ENCODE results near the gene CAPN3.

The CAPN3 gene

DNA sequence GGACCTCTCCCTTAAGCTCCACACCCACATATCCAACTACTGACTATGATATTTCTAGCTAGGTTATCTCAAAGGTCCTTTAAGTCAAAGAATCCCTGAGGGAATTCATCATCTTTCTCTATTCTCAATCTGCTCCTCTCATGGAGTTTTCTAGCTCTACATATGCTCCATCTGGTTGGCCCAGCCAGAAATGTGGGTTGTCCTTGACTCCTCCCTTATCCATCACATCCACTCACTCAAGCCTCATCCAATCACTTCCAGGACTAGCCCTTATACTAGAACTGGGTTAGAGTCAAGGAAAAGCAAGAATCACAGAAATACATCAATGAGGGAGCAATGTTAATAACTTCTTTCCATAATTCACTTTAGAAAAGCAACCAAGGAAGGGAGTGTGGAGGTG lies 86.2 kb downstream of the CAPN3 start:
- Histone ChIP-seq H3K36me3 (peaks cover 98% of the 10 kb centered on the region), H3K9me3 (no peaks in the 10 kb centered on the region), H3K4me3 (ENCODE audit: low read depth in 1 of 2, low read length in 1 of 2) (no peak overlapping the region), H3K27ac (no peak overlapping the region), H3K4me1 (ENCODE audit: control insufficient read depth in 1 of 2, insufficient read depth in 1 of 2, low read depth in 1 of 2, low read length in 1 of 2) (no peaks in the 10 kb centered on the region), H3K27me3 (no peaks in the 10 kb centered on the region)
- TF ChIP-seq, protein P1, sequence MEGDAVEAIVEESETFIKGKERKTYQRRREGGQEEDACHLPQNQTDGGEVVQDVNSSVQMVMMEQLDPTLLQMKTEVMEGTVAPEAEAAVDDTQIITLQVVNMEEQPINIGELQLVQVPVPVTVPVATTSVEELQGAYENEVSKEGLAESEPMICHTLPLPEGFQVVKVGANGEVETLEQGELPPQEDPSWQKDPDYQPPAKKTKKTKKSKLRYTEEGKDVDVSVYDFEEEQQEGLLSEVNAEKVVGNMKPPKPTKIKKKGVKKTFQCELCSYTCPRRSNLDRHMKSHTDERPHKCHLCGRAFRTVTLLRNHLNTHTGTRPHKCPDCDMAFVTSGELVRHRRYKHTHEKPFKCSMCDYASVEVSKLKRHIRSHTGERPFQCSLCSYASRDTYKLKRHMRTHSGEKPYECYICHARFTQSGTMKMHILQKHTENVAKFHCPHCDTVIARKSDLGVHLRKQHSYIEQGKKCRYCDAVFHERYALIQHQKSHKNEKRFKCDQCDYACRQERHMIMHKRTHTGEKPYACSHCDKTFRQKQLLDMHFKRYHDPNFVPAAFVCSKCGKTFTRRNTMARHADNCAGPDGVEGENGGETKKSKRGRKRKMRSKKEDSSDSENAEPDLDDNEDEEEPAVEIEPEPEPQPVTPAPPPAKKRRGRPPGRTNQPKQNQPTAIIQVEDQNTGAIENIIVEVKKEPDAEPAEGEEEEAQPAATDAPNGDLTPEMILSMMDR (IDR thresholded peaks at IDR 0.05) = no peak

DNA sequence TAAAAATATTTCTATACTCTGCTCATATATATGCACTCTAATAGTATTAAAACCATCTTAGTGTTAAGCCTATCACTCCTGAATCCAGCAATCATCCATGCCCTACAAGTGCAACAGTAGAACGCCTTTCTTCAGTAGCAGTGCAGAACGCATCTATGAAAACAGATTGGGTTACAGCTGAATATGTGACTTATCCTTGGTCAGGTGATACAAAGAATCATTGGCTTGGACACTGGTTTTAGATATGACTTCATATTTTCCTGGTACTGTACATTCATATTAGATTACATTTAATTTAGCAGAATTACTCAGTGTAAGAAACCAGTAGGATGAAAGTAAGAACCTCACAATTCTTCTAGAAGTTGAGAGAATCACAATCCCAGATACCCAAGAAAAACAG lies 88.3 kb downstream of the CAPN3 start:
- Histone ChIP-seq H3K4me1 (ENCODE audit: control insufficient read depth in 1 of 2, insufficient read depth in 1 of 2, low read depth in 1 of 2, low read length in 1 of 2) (no peaks in the 10 kb centered on the region), H3K36me3 (peaks cover 98% of the 10 kb centered on the region), H3K27ac (no peak overlapping the region), H3K4me3 (ENCODE audit: low read depth in 1 of 2, low read length in 1 of 2) (no peak overlapping the region), H3K9me3 (no peaks in the 10 kb centered on the region), H3K27me3 (no peaks in the 10 kb centered on the region)
- TF ChIP-seq, protein P1 (IDR thresholded peaks at IDR 0.05) = no peak

DNA sequence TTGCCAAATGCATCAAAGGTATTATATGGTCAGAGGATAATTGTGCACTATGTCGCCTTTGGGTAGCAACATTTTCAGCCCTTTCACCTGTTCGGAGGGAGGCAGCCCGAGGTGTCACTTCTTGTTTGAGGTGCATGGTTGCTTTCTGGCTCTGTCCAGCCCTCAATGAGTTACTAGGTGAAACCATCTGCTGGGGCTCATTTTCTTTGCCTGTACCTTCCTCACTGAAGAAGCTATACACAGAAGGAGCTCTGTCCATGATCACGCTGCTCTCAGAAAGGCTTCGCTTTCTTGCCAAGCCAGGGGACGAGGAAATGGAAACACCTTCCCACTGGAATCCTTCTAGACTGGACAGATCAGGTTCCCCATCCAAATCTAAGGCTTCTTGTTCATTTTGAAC lies 89.0 kb downstream of the CAPN3 start:
- Histone ChIP-seq H3K4me1 (ENCODE audit: control insufficient read depth in 1 of 2, insufficient read depth in 1 of 2, low read depth in 1 of 2, low read length in 1 of 2) (no peaks in the 10 kb centered on the region), H3K9me3 (no peaks in the 10 kb centered on the region), H3K27me3 (no peaks in the 10 kb centered on the region), H3K4me3 (ENCODE audit: low read depth in 1 of 2, low read length in 1 of 2) (no peak overlapping the region), H3K27ac (no peak overlapping the region), H3K36me3 (peaks cover 98% of the 10 kb centered on the region)
- TF ChIP-seq, protein P1 (IDR thresholded peaks at IDR 0.05) = no peak

DNA sequence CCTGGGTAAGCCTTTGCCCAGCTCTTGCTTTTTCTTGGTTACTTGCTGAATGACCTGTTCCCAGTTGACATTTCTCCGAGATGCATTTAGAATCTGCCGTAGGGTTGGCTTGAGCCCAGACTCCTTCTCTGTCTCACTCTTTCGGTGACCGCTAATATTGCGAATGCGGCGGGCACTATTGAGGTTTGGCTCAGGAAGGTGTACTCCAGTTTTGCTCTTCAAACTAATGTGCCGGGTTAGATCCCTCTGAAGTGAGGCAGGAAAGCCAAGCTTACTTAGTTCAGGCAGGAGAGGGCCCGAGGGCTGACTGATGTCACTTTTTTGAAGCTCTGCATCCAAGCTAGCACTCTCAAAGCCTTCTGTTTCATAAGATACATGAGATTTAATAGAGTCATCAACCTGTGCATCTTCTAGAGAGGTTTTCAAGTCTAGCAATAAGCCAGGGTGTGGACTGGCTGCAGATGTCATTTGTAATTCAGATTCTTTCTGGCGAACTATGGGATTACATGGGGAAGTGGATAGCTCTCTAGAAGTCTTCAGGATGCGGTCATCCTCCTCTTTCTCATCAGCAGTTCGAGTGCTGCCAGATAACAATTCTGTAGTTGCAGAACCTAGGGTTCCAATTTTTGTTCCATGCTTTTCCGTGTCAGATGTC lies 90.6 kb downstream of the CAPN3 start:
- no peak overlapping the region for H3K4me3 ChIP-seq (ENCODE audit: low read depth in 1 of 2, low read length in 1 of 2)
- H3K36me3 ChIP-seq = peaks cover 96% of the 10 kb centered on the region
- no peak overlapping the region for H3K27ac ChIP-seq
- no peaks in the 10 kb centered on the region for H3K27me3 ChIP-seq
- H3K4me1 ChIP-seq (ENCODE audit: control insufficient read depth in 1 of 2, insufficient read depth in 1 of 2, low read depth in 1 of 2, low read length in 1 of 2) = no peaks in the 10 kb centered on the region
- TF ChIP-seq, protein P1 (IDR thresholded peaks at IDR 0.05) = no peak
- H3K9me3 ChIP-seq = no peaks in the 10 kb centered on the region

DNA sequence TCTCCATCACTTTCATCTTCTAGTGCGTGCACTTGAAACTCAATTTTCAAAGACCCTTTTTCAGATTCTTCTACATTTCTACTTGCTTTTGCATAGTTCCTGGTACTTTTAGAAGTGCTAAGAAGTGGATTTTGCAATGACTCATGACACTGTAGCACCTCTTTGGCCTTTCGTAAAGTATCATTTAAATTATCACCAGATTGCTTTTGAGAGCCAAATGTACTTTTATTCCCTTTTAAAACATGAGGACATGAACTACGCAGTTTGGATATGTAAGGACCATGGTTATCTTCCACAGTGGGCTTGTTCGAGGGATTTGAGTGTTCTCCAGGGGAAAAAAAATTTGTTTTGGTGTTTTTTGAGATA lies 91.1 kb downstream of the CAPN3 start:
- peaks cover 94% of the 10 kb centered on the region for H3K36me3 ChIP-seq
- no peak overlapping the region for H3K27ac ChIP-seq
- TF ChIP-seq, protein P1 (IDR thresholded peaks at IDR 0.05) = no peak
- no peaks in the 10 kb centered on the region for H3K27me3 ChIP-seq
- H3K9me3 ChIP-seq = no peaks in the 10 kb centered on the region
- no peak overlapping the region for H3K4me3 ChIP-seq (ENCODE audit: low read depth in 1 of 2, low read length in 1 of 2)
- H3K4me1 ChIP-seq (ENCODE audit: control insufficient read depth in 1 of 2, insufficient read depth in 1 of 2, low read depth in 1 of 2, low read length in 1 of 2) = no peaks in the 10 kb centered on the region
